Hepatocyte (in vitro differentiated cells): ENCODE results near the gene FKTN. TPM values are rescaled to one million over a fixed set of nuclear protein-coding genes. Genes with fewer than 3 reads are reported as not detected.

Source experiments
- DNase-seq: peaks from one replicate; pipeline ENCODE4 v3.0.0-alpha.2; 2016; ENCODE audit warnings: low spot score
- H2AFZ ChIP-seq: fragments of 200-600 bp; sonication (generic); 2 replicates; pipeline ENCODE4 v1.6.0; 2016; ENCODE audit warnings: antibody characterized with exemption, mild to moderate bottlenecking
- H3K27ac ChIP-seq: fragments of 200-600 bp; sonication (generic); 2 replicates; pipeline ENCODE4 v1.5.1; 2016; ENCODE audit warnings: mild to moderate bottlenecking
- H3K27me3 ChIP-seq: fragments of 200-600 bp; sonication (generic); 2 replicates; pipeline ENCODE4 v1.6.1; 2016
- H3K36me3 ChIP-seq: fragments of 200-600 bp; sonication (generic); replicated peaks from 2 replicates; pipeline ENCODE4 v1.5.1; 2016; ENCODE audit warnings: low read depth; ENCODE audit not compliant: insufficient read depth
- H3K4me1 ChIP-seq: fragments of 200-600 bp; sonication (generic); 2 replicates; pipeline ENCODE4 v1.5.1; 2016; ENCODE audit warnings: mild to moderate bottlenecking, moderate library complexity; ENCODE audit not compliant: insufficient read depth
- H3K4me2 ChIP-seq: fragments of 200-600 bp; sonication (generic); 2 replicates; pipeline ENCODE4 v1.6.0; 2016
- H3K4me3 ChIP-seq: fragments of 200-600 bp; sonication (generic); 2 replicates; pipeline ENCODE4 v1.5.1; 2016; ENCODE audit warnings: mild to moderate bottlenecking
- H3K79me2 ChIP-seq: fragments of 200-600 bp; sonication (generic); 2 replicates; pipeline ENCODE4 v1.6.0; 2017; ENCODE audit warnings: mild to moderate bottlenecking
- H3K9me2 ChIP-seq: fragments of 200-600 bp; sonication (generic); replicated peaks from 2 replicates; pipeline ENCODE4 v1.6.0; 2017; ENCODE audit warnings: mild to moderate bottlenecking; ENCODE audit not compliant: insufficient read depth
- H3K9me3 ChIP-seq: fragments of 200-600 bp; sonication (generic); 2 replicates; pipeline ENCODE4 v1.5.1; 2016; ENCODE audit warnings: low read depth, mild to moderate bottlenecking
- H4K20me1 ChIP-seq: fragments of 200-600 bp; sonication (generic); 2 replicates; pipeline ENCODE4 v1.6.0; 2016; ENCODE audit warnings: mild to moderate bottlenecking; ENCODE audit not compliant: insufficient read depth, poor library complexity, severe bottlenecking
- CTCF ChIP-seq: fragments of 200-600 bp; sonication (generic); IDR thresholded peaks from 2 replicates; pipeline ENCODE4 v1.5.1; 2016; ENCODE audit warnings: antibody characterized with exemption, mild to moderate bottlenecking; ENCODE audit not compliant: poor library complexity
- EZH2 ChIP-seq: fragments of 200-600 bp; sonication (generic); IDR thresholded peaks from 2 replicates; pipeline ENCODE4 v1.6.1; 2016; ENCODE audit warnings: antibody characterized with exemption, mild to moderate bottlenecking, borderline replicate concordance
- EZH2phosphoT487 ChIP-seq: fragments of 200-600 bp; sonication (generic); IDR thresholded peaks from one replicate; pipeline ENCODE4 v1.6.1; 2018; ENCODE audit warnings: antibody characterized with exemption, mild to moderate bottlenecking, low read depth, moderate library complexity; ENCODE audit not compliant: unreplicated experiment, severe bottlenecking
- WGBS: methylation state at CpG from one replicate; pipeline ENCODE4 v1.1.6; 2016; ENCODE audit warnings: low lambda C conversion rate; ENCODE audit errors: missing lambda C conversion rate; 5-methylcytosine and 5-hydroxymethylcytosine counted together
- polyA plus RNA-seq: library from polyadenylated mRNA; unstranded; fragments of >200 nt; fragmentation: Nextera tagmentation; extraction: Ambion mirVana; gene quantifications from 2 replicates; pipeline ENCODE4 v1.2.1, GENCODE V29; 2016
- total RNA-seq: library from RNA; depleted of rRNA; stranded (reverse); fragments of >200 nt; gene quantifications from 2 replicates; pipeline ENCODE4 v1.2.3, GENCODE V29; 2014

FKTN gene
- total and polyA plus RNA-seq, 2 experiments from 2014 or later, result 1.8 to 27.1 TPM

GRCh38 chr9:105676351-105676923, 118.5 kb downstream of the FKTN start:
- Histone ChIP-seq H3K4me3 (no peak overlapping the region), H3K4me1 (no peaks in the 10 kb centered on the region), H3K36me3 (no peaks in the 10 kb centered on the region), H3K79me2 (no peaks in the 10 kb centered on the region), H2AFZ (no peak overlapping the region), H3K9me2 (no peaks in the 10 kb centered on the region), H3K9me3 (no peaks in the 10 kb centered on the region), H3K4me2 (no peak overlapping the region), H3K27me3 (no peaks in the 10 kb centered on the region), H4K20me1 (no peaks in the 10 kb centered on the region), H3K27ac (no peak overlapping the region)
- no peak for DNase-seq
- no peak for TF ChIP-seq EZH2phosphoT487
- TF ChIP-seq CTCF, result no peak
- no peak for TF ChIP-seq EZH2
- 57% methylated on average over 6 of the region's 6 CpGs for WGBS

DNA sequence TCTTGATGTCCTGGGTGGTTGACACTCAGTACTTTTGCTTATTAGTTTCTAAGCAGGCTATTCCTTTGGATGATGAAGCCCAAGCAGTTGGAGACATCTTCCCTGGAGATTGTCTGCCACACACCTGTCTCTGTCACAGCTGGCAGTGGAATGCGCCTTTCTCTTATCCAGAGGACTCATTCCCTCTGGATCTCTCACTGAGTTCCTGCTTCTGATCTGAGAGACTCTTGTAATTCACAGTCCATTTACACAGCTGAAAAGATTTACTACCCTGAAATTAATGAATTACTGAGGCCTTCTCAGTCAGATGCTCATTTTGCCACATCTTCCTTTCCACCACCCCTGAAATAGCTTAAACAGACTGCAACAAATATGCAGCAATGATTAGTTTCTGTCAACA, 120.2 kb downstream of the FKTN start:
- no peaks in the 10 kb centered on the region for H3K9me2 ChIP-seq
- no peaks in the 10 kb centered on the region for H4K20me1 ChIP-seq
- no peaks in the 10 kb centered on the region for H3K36me3 ChIP-seq
- H3K27me3 ChIP-seq, result no peaks in the 10 kb centered on the region
- H3K4me3 ChIP-seq, result no peak overlapping the region
- H3K79me2 ChIP-seq, result no peaks in the 10 kb centered on the region
- WGBS, result 83% methylated on average over 1 of the region's 1 CpG
- DNase-seq, result no peak
- H3K27ac ChIP-seq, result no peak overlapping the region
- TF ChIP-seq EZH2phosphoT487, result no peak
- TF ChIP-seq CTCF, result no peak
- no peak for TF ChIP-seq EZH2
- H3K9me3 ChIP-seq, result no peaks in the 10 kb centered on the region
- H3K4me2 ChIP-seq, result no peak overlapping the region
- H2AFZ ChIP-seq, result no peak overlapping the region
- H3K4me1 ChIP-seq, result no peaks in the 10 kb centered on the region

DNA sequence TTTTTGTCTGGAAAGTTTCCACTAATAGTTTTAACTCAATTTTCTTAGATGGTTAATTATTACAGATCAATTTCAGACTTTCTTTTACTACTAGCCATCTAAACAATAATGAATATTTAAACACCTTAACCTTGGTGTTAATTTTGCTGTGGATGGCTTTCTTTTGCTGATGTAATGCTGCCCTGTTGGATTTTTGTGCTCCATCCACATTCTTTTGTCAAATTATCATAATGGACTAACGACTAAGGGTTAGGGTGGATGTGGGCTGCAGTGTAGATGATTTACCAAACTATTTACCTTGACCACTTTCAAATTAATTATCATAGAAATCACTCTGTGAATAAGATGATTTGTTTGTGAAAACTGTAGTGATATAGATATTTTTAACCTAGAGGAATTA, 120.8 kb downstream of the FKTN start:
- Histone ChIP-seq H3K4me2 (no peak overlapping the region), H4K20me1 (no peaks in the 10 kb centered on the region), H3K9me2 (no peaks in the 10 kb centered on the region), H3K79me2 (no peaks in the 10 kb centered on the region), H3K27ac (no peak overlapping the region), H3K27me3 (no peaks in the 10 kb centered on the region), H3K36me3 (no peaks in the 10 kb centered on the region), H3K4me1 (no peaks in the 10 kb centered on the region), H3K4me3 (no peak overlapping the region), H3K9me3 (no peaks in the 10 kb centered on the region), H2AFZ (no peak overlapping the region)
- WGBS, result 29% methylated on average over 1 of the region's 1 CpG
- no peak for DNase-seq
- no peak for TF ChIP-seq EZH2
- TF ChIP-seq CTCF, result no peak
- no peak for TF ChIP-seq EZH2phosphoT487
